Esophagus muscularis mucosa (tissue), 3 donors: ENCODE measurements around the gene KMT2D.

Experiments used
- POLR2AphosphoS5 ChIP-seq, 2 donors: sonication (generic); formaldehyde crosslinking; IDR thresholded peaks; one replicate each; pipeline ENCODE4 v1.6.1; 2017; ENCODE audit warnings: antibody characterized with exemption in 2 of 2
- TF ChIP-seq, protein P1 (sequence below), 3 experiments: fragments of 200-600 bp in 2 of 3; fragments of 450-650 bp in 1 of 3; sonication (generic) in 2 of 3; IDR thresholded peaks; one replicate each; pipeline ENCODE4 v1.5.1; 2017 to 2019; ENCODE audit warnings: antibody characterized with exemption in 3 of 3, mild to moderate bottlenecking in 2 of 3, moderate library complexity in 1 of 3

DNA sequence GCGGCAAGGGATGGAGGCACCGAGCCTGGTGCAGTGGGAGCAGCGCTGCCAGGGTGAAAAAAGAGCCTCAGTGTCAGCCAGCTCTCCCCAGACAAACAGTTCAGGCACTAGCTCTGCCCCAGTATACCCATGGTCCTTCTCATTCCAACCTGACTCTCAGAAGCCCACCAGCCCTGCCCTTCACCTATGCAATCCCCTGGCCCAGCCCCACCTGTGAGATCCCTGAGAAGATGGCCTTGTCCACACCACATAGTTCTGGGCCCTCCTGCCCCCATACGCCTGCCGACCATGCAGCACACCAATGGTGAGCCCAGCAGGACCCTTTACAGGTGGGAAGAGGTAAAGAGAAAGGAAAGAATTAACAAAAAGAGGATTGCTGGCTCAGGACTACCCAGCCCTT lies 6.5 kb downstream of the KMT2D start:
- TF ChIP-seq POLR2AphosphoS5 (IDR thresholded peaks at IDR 0.05), result no peak
- TF ChIP-seq, protein P1, sequence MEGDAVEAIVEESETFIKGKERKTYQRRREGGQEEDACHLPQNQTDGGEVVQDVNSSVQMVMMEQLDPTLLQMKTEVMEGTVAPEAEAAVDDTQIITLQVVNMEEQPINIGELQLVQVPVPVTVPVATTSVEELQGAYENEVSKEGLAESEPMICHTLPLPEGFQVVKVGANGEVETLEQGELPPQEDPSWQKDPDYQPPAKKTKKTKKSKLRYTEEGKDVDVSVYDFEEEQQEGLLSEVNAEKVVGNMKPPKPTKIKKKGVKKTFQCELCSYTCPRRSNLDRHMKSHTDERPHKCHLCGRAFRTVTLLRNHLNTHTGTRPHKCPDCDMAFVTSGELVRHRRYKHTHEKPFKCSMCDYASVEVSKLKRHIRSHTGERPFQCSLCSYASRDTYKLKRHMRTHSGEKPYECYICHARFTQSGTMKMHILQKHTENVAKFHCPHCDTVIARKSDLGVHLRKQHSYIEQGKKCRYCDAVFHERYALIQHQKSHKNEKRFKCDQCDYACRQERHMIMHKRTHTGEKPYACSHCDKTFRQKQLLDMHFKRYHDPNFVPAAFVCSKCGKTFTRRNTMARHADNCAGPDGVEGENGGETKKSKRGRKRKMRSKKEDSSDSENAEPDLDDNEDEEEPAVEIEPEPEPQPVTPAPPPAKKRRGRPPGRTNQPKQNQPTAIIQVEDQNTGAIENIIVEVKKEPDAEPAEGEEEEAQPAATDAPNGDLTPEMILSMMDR (IDR thresholded peaks at IDR 0.05), result no peak
